IPS-11a (cell line): Measurements from ENCODE around the gene CHD2.

ENCODE experiments used
- H3K4me3 ChIP-seq: one replicate; pipeline ENCODE4 v1.5.1; 2013; ENCODE audit warnings: low read depth, low read length, control low read depth

Gene CHD2

DNA sequence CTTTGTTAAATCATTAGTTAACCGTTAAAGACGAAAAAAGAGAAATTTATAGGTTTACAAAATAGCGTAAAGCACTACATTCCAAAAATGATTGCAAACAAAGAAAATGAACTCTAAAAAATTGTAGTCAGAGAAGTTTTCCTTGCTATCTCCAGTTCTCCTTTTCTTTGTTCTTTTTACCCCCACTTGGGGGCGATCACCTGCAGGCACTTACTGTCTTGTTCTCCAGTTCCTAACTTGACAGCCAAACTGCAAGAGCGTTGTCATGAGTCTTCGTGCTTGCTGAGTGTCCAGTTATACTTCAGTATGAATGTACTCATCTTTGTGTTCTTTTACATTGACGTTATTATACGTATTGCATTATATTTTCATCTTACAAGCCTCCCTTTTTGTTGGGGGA lies 54.5 kb downstream of the CHD2 start:
- no peak overlapping the region for H3K4me3 ChIP-seq

DNA sequence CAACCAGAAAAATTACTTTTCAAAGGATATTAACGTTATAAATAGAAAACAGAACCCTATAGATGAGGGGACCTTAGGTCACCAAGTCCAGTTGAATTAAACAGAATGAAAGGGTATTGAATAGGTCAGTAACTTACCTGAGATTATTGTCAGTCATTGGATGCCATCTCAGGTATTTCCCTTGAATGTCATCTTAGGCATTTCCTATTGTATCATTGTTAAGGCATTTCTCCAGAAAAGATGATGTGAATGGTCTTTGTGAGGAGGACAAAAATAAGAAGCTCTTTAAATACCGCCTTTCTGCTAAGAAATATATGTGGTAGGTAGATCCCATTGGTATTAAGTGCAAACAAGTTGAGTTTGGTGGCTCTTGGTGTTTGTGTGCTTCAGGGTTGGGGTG lies 55.6 kb downstream of the CHD2 start:
- no peak overlapping the region for H3K4me3 ChIP-seq

DNA sequence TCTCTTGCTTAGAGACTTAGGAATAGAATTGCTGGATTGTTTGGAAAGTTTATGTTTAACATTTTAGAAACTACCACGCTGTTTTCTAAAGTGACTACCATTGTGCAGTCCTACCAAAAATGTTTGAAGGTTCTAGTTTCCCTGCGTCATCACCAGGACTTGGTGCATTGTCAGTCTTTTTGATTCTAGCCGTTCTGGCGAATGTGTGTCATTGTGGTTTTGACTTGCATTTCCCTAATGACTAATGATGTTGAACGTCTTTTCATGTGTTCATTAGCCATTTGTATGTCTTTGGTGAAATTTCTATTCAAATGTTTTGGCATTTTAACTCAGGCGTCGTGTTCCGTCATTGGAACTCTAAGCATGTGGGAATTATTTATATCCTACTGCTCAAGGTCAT lies 58.0 kb downstream of the CHD2 start:
- H3K4me3 ChIP-seq: no peak overlapping the region

DNA sequence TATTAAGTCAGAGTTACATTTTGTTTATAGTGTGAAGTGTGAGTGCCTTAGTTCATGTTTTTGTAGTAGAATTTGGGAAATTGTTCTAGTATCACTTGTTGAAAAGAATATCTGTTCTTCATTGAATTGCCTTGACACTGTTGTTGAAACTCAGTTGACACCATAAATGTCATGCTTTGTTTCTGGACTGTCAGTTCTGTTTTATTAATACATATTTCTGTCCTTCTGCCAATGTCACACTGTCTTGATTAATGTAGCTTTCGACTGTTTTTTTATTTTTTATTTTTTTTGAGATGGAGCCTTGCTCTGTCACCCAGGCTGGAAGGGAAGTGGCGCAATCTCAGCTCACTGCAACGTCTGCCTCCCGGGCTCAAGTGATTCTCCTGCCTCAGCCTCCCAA lies 59.1 kb downstream of the CHD2 start:
- no peak overlapping the region for H3K4me3 ChIP-seq

DNA sequence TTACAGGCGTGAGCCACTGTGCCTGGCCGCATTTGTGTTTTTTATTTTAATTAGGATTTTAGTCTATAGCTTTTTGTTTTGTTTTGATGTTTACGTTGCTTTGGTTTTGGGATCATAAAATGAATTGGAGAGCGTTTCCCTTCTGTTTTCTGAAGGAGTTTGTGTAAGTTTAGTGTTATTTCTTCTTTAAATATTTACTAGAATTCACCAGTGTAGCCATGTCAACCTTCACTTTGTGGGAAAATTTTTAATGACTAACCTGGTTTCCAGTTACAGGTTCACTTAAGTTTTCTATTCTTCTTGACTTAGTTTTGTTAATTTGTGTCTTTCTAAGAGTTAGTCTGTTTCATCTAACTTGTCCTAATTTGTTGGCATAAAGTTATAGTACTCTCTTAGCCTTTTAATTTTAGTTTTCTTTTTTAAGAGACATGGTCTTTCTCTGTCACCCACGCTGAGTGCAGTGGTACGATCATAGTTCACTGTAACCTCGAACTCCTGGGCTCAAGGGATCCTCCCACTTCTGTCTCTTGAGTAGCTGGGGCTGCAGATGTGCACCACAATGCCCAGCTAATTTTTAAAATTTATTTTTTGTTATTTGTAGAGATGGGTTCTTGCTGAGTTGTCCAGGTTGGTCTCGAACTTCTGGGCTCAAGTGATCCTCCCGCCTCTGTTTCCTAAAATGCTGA lies 61.0 kb downstream of the CHD2 start:
- H3K4me3 ChIP-seq: no peak overlapping the region

DNA sequence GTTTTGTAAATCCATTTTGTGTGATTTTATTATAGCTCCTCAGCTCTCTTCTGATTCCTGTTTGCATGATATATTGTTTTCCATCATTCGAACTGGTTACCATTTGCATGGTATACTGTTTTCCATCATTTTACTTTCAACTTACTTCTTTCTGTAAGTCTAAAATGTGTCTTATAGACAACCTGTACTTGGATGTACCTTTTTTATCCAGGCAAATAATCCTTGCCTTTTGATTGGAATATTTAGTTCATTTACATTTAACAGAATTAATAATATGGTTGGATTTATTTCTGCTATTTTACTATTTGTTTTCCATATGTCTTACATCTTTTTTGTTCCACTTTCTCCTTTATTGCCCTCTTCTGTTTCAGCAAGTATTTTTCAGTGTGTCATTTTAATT lies 62.8 kb downstream of the CHD2 start:
- no peak overlapping the region for H3K4me3 ChIP-seq

DNA sequence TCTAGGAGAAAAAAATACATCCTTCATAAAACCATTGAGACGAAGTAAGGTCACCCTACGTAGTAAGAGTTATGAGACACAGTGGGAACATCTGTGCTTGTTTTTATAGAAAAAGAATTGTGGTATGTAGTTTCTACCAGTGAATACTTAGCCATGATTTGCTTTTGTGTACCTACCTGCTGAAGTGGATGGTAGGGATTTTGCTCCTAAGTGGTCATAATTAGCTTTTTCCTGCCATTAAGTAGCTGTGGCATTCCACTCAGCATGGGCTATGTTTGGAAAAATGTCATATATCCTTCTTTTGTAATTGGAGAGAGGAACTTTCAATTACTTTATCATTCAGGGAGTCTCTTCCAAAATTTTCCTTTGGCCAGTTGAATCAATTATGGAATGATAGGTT lies 63.7 kb downstream of the CHD2 start:
- no peak overlapping the region for H3K4me3 ChIP-seq

DNA sequence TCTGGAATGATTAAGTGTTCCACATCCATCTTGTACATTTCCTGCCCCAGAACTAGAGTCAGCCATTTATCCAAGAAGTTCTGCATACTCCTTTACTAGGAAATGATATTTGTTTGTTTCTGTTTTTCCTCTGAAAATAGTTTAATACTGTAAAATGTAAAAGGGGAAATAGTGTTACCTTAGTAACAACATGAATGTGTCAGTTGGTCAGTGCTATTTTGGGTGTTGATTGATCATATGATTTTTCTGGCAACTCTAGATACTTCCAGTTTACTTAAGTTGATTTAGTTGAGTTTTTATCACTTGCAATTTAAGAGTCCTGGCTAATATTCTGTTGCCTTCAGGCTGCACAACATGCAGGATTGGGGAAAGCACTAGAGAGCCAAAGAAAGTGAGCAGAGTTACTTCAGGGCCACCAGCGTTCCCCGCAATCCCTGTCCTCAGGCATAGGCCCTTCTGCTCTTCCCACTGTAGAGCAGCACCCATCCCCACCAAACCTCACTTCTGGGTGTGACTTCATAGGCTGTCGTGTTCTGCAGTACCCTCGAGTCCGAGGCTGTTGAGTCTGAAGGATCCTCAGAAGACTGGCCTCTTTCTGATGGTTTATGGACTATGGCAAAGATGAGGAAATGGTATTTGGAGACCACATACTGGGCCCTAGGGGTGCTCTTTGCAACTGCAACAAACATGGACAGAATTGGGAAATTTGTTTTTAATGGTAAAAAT lies 69.0 kb downstream of the CHD2 start:
- no peak overlapping the region for H3K4me3 ChIP-seq

DNA sequence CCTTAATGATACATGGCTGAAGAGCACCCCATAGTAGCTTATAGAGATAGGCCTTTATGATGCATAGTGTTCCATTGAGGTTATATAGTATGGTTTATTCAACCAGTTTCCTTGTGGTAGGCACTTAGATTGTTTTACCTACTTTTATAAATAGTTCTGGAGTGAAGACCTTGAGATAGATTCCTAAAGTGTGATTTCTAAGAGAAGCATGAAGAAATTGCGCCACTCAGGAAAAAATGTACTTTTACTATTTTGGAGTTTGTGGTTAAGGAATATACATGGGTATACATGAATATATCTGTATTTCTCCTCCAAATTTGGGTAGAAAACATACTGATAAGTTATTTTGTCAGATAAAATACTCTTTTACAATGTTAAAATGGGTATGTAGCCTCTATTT lies 70.5 kb downstream of the CHD2 start:
- no peak overlapping the region for H3K4me3 ChIP-seq

DNA sequence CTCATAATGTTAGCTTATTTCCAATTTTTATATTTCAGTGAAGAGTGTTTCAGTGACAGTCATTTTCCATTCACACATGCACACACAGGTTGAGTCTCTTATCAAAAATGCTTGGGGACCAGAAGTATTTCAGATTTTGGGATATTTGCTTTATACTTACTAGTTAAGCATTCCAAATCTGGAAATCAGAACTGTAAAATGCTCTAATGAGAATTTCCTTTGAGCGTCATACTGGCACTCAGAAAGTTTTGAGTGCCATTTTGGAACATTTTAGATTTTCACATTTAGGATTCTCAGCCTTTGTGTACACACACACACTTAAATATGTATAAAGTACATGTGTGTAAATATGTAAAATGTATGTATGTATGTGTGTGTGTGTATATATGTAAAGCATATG lies 71.0 kb downstream of the CHD2 start:
- no peak overlapping the region for H3K4me3 ChIP-seq

DNA sequence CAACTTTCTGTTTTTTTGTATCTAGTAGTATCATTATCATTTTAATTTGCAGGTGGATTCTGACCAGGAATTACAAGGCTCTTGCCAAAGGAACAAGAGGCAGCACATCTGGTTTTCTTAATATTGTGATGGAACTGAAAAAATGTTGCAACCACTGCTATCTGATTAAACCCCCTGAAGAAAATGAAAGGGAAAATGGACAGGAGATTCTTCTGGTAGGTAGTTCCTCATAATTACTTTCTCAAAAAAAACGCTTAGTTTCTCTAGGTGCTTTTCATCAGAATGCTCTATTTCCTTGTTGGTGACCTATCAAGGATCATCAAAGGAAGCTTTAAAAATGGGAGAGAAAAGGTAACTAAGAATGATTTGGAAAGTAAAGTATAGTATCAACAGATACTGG lies 71.6 kb downstream of the CHD2 start:
- no peak overlapping the region for H3K4me3 ChIP-seq

DNA sequence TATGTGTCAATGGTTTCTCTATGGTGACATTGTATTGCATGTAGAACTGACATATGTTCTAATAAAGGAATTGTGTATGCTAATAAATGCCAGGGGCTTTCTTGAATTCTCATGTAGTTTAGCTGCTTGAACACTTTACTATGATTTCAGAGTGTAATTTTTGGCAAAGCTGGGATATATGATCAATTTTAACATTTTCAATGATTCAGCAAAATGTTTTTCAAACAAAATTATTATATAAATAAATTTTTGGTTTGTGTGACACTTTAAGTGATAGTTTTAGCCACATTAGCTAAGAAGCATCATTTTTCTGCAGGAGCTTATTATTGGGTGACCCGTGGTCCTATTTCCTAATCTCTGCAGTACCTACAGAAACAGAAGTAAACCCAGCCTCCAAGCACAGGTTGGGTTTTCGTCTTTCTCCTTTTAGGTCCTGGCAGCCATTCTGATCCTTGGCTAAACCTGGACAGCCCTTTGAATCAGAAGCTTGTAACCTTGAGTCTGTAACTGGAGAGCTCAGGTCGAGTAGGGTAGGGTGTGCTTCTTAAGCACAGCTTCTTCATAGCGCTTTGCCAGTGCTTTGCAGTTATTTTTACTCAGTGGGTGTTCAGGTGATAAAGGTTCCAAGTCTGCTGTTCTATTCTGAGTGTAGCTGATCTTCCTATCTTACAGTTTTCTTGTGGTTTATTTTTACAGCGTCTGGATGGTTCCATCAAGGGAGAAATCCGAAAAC lies 74.2 kb downstream of the CHD2 start:
- no peak overlapping the region for H3K4me3 ChIP-seq

DNA sequence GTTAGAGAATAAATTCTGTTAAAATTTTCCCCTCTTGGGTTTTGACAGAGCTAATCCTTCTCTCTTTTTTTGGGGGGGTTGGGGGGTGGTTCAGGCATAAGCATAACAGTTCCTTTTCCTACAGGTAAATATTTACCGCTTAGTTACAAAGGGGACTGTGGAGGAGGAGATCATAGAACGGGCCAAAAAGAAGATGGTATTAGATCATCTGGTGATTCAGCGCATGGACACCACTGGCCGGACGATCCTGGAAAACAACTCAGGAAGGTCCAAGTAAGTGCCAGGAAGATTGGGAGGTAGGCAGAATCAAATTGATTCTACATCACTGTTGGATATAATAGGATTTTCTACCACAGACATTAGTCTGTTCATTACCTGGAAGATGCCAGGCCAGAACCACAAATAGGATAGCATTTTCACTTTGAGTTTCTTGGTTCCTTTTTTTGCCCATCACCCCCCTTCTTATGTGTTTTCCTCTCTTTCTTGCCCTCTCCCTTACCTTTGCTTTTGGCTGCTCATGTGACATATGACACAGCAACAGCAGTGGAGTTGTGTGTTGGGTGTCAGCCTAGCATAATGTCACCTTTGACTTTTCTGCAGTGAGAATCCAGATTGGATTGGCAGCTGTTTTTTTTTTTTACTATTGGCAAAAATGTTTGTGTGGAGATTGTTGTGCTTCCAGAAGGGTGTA lies 79.0 kb downstream of the CHD2 start:
- no peak overlapping the region for H3K4me3 ChIP-seq

DNA sequence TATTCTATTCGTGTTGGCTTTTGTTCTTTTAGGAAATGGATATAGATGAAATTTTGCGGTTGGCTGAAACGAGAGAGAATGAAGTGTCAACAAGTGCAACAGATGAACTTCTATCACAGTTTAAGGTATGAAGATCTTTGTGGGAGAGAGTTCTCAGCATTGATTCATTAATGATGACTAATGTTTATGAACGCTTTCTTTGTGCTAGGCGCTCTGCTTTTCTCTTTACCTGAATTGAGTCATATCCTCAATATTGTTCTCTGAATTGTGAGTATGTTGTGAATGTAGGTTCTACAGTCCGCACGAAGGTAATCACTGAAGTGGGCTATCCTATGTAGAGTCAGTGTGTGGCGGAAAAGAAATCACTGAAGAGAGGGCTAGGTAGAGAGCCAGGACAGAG lies 81.2 kb downstream of the CHD2 start:
- no peak overlapping the region for H3K4me3 ChIP-seq

DNA sequence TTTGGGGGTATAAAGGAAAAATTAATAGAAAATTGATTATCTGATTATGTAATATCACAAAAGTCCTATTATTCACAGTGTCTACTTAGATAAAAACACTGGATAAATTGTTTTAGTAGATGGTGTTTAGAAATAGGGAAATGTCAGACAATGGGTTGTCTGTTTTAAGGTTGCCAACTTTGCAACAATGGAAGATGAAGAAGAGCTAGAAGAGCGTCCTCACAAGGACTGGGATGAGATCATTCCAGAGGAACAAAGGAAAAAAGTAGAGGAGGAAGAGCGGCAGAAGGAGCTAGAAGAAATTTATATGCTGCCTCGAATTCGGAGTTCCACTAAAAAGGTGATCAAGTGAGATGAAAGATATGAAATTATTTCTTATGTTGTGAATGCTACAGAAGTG lies 84.0 kb downstream of the CHD2 start:
- H3K4me3 ChIP-seq: no peak overlapping the region

DNA sequence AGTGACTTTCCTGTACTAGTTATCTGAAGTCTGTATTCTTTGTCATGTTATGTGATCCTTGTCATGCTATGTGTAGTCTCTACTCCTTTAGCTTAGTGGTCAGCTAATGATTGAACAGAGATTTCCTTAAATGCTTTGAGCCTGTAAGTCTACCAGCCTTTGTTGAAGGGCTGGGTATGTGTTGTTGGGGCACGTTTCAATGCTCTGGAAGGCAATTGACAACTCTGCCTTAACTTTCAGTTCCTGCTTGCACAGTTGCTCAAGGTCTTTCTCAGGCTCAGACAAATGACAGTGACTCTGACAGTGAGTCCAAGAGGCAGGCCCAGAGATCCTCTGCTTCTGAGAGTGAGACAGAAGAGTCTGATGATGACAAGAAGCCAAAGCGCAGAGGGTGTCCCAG lies 89.3 kb downstream of the CHD2 start:
- H3K4me3 ChIP-seq: no peak overlapping the region

DNA sequence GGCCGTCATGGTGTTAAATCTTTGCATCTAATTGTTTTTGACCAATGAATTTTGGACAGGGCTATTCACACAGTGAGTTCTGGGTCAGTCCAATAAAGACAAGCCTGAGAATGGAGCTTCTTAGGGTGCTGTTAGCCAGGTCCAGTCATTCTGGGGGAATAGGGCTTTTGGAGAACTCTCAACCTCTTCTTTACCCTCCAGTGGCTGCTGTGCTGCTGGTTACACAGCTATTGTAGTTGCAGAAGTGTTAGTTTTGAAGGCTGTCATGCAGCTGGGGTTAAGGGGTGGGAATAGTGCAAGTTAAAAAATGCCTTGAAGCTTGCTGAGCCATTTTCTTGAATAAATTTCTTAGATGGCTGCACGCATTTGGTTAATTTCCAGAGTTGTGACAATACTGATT lies 89.9 kb downstream of the CHD2 start:
- H3K4me3 ChIP-seq: no peak overlapping the region

DNA sequence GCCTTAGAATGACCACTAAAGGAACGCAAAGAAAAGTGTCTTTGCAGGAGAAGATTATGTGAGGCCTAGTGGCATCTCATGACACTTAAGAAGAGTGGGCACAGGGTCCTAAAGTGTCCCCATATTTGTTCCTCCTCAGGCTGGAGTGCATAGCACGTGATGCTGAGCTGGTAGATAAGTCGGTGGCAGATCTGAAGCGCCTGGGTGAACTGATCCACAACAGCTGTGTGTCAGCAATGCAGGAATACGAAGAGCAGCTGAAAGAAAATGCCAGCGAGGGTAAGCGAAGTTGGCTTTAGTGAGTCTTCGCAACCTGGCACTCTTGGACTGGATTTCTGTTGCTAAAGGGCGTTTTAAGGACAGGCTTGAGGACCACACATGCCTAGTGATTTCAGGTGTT lies 92.6 kb downstream of the CHD2 start:
- H3K4me3 ChIP-seq: no peak overlapping the region

DNA sequence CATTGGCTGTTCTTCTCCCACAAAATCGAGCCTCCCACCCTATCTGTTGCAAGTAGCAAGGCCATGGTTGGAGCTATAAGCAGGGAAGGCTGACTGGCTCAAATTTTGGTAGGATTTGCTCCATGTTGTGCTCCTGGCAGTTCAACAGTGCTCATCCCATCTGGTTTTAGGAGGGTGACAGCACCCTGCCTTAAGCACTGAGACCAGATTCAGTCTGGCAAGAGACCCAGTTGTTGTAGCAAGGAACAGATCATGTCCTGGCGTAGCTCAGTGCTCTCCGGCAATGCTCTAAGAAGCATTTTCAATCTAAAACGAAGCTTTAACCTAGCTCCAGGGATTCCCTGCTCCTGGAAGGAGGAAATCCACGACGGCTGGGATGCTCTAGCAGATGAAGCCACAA lies 97.7 kb downstream of the CHD2 start:
- H3K4me3 ChIP-seq: no peak overlapping the region

DNA sequence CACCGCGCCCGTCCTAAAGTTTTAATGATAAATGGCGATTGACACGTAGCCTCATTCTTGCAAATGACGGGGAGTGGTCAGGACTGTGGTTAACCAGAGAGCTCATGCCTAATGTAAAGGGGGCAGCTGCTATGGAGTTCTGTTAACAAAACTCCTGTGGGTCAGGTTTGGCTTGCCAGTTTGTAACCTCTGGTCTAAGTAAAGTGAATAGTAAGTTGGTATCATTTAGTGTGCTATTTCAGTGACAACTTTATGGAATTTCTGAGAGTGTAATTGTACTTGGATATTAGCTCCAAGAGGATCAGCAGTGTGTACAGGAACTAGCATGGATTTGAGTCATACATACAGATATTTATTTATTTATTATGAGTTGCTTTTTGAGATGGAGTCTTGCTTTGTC lies 101.0 kb downstream of the CHD2 start:
- H3K4me3 ChIP-seq: no peak overlapping the region

DNA sequence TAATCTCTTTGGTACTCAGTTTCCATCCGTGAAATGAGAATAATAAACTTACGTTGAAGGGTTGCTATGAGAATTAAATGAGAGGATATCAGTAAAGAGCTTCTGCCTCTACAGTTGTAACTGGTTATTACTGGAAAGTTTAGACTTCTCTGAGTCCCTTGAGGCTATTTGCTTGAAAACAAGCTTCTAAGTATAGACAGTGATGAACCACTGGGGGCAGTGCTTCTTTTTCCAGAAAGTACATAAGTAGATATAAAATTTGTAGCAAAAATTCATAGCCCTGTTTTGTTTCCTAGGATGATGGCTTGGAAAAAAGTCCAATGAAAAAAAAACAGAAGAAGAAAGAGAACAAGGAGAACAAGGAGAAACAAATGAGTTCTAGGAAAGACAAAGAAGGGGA lies 101.8 kb downstream of the CHD2 start:
- no peak overlapping the region for H3K4me3 ChIP-seq

DNA sequence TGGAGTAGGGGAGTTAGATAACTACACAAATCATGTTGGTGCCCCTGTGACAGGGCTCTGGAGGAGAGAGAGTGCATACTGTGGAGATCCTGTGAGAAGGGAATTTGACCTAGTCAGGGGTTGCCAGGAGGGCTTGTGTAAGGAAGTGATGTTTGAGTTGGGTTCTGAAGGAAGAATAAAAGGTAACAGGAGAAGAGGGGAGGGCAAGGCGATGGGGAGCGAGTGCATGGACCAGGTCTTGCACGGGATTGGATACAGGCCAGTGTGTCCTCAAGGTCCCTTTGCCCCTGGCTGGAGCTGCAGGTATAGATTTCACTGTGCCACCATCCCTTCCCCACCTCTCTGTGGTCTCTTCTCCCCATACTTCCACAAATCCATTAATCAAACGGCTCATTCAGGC lies 105.0 kb downstream of the CHD2 start:
- no peak overlapping the region for H3K4me3 ChIP-seq
